Activated CD8-positive, alpha-beta memory T cell treated with anti-CD3 and anti-CD28 coated beads, Interleukin-2, amount 50 U/mL, for 1 hour (primary cell): ENCODE results near the gene BABAM2.

Source experiments
- DNase-seq: peaks from one replicate; pipeline ENCODE4 v3.0.0-alpha.2; 2020; ENCODE audit errors: extremely low read depth

Gene BABAM2

DNA sequence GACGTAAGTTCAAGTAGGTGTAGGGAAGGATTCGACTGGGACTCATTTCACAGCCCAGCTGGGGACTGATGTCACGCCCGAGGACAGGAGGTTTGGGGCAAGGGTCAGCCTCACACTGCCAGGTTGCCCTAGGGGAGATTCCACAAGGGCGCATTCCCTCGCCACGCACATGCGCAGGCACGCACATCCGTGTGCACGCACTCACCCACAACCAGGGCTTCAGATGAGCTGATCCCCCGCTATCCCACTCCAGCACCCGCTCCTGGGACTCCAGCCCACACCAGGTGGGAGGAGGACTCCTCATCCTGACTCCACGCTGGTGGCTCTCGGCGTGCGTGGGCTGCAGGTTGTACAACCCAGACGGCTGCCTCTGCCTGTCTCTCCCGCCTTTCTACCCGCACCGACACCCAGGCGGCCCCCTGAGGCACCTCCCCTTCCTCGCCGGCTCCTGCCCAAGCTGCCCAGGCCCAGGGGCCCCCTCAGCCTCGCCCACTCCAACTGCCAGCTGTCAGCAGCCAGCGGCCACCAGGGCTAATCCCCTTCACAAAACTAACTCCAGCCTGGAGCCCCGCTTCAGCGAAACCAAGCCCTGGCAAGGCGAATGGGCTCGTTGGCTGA, 454.3 kb downstream of the BABAM2 start:
- DNase-seq = no peak

DNA sequence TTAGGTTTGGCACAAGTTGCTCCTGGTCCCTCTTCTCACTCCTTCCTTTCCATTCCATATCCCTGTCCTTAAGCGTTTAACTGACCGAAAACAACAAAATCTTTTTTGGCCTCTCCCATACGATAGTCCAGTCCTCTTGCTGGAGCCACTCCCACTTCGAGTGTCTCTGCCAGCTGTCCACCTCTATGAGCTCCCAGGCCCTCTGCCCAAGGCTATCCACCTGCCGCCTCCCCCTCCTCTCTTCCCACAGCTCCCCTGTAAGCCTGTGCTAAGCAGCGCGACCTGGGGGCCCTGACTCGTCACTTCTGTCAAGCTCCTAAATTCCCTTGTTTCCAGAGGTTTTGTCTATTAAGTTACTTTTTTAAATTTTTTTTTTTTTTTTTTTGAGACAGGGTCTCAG, 455.1 kb downstream of the BABAM2 start:
- DNase-seq = no peak

DNA sequence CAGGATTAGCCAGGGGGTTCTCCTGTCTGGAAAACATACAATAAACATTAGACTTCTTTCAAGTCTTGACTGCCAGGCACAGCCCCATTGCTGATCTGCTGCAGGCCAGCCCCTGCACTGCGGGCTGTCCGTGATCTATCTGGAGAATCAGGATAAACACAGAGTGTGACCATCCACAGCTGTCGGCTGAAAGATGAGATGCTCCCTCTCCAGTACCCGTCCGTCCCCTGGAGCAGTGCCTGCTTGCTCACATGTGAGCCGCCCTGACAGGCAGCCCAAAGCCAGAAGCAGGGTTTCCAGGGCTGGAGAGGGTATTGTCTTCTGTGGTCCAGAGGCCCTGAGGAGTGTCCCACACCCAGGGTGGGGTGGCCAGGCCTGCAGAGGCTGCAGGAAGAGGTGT, 456.1 kb downstream of the BABAM2 start:
- no peak for DNase-seq

DNA sequence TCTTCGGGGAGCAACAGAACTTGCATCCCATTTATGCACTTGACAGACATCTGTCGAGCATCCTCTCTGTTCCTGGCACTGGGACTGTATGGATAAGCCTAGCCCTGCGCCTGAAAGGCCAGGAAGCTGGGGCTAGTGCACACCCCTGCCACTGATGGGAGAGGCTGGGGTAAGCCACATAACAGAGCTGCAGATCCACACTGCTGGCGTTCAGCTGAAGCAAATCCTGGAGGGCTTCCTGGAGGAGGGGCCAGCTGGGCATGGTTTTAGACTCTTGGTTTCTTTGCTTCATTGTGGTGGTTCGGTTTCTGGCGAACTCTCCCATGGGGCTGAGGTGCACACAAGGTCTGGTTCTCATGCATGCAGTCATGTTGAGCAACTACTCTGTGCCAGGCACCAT, 456.7 kb downstream of the BABAM2 start:
- no peak for DNase-seq

DNA sequence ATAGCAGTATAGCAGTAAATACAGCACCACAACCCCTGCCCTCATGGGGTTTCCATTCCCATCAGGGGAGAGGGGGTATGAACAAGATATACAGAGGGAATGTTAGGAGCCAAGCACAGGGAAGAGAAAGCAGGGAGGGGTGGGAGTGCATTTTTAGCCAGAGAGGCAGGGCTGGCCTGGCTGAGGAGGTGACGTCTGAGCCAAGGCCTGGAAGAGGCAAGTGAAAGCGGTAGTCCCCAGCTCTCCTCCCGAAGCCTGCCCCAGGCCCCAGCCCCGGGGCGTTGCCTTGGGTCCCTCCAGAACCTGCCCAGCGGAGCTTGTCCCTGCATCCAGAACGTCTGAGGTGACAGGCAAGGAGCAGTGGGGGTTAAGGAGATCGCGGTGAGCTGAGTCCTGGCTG, 457.1 kb downstream of the BABAM2 start:
- DNase-seq = no peak

DNA sequence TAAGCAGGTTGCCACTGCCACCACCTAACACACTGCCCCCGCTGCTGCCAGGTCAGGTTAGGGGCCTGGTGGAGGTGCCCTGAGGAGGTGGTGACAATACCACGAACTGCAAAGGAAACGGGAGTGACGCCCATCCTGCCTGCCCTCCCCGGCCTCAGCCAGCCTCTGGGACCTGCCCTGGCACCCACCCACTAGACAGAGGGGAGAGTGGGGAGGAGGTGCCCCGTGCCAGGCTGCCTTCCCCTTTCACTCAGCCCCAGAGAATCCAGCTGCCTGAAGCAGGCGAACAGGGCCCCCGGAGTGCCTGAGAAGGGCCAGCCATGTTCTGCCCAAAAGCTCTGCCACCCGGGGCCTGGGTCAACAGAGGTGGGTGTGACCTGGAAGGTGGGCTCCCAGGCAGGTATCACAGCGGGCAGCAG, 457.6 kb downstream of the BABAM2 start:
- DNase-seq = peak; percentile 59

DNA sequence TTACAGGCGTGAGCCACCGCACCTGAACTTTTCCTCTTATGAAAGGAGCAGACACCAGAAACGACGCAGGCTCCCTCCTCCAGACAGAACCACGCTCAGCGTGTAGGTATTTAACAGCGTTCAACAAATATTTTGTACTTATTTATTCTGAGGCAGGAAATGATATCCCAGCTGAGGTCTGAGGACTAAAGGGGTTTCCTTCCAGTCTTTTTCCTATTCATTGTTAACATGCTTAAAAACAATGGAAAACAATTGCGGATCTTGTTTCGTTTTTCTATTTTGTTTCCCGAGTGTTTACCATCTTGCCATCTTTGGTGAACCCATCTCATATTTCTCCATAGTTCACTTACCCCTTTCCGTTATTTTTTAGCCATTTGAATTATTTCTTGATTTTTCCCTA, 458.4 kb downstream of the BABAM2 start:
- DNase-seq = no peak

DNA sequence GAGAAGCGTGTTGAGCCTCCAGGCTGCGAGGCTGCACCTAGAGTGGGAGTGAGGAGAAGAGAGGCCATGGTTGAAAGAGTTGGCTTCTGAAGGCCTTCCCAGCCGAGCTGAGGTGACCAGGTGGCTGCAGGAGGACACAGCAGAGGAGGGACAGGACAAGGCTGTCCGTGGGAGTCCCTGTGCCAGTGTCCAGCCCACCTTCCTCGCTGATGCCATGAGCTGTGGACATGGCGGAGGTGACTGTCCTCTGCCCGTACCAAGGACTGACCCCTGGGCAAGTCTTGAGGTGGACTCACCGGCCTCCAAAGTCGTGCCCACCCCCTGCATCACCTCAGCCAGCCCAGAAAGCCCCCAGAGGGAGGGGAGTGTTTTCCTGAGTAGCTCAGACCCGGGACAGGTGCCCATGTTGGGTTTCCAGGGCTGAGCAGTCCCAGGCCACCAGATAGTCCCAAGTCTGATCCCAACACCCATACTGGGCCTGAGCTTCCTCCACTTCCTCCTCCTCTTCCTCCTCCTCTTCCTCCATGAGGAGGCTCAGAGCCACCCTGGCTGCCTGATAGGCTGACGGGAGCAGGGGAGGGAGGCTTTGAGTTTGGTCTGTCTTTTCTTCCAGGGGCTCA, 459.1 kb downstream of the BABAM2 start:
- DNase-seq = no peak

DNA sequence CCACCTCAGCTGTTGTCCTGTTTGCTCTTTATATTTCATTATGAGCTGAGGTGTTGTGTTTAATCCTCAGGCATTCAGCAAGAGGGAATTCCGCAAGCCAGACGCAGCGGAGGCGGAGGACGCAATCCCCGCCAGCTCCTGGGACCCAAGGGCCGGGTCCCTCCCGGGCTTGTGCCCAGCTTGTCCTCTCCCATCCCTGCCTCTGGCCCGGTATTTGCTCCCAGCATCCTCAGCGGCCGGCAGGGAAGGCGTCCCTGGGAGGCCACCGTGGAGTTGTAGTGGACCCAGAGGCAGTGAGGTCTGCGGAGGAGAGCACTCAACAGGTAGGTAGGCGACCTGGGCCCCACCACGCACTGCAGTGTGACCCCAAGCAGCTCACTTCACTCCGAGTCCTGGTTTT, 459.7 kb downstream of the BABAM2 start:
- DNase-seq = no peak

DNA sequence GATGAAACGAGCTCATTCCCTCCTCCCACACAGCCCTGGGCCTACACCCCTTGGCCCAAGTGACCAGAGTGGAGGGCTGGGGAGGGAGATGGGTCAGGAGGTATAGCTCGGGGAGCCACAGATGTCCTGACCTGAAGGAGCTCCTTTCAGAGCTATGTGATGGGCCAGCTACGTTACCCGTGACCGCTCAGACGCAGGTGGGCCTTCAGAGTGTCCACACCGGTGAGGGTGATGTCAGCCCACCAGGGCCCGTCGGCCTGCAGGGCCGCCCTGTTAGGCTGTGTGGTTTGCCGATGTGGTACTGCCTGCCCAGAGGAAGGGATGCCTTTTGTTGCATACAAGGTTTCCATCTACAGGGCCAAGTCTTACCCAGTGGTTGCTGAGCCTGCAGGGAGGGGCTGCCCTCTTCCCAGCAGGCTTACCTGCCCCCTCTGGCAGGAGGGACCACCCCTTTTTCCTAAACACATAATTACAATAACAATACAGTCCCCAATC, 460.3 kb downstream of the BABAM2 start:
- no peak for DNase-seq

DNA sequence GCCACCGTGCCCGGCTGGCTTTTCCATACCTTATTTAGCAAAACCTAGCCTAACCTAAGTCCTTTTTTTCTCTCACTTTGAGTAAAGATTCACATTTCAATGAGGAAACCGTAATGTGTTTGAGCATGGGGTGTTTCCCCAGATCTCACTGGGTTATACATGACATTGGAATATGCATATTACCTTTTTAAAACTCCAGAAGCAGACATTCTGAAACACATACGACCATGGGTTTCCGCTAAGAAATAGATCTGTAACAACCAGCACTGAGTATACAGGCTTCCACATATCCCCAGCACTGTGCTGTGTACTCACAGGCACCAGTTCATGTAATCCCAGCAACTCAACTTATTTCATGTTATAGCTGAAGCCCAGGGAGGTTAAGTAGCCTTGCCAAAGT, 461.1 kb downstream of the BABAM2 start:
- no peak for DNase-seq

DNA sequence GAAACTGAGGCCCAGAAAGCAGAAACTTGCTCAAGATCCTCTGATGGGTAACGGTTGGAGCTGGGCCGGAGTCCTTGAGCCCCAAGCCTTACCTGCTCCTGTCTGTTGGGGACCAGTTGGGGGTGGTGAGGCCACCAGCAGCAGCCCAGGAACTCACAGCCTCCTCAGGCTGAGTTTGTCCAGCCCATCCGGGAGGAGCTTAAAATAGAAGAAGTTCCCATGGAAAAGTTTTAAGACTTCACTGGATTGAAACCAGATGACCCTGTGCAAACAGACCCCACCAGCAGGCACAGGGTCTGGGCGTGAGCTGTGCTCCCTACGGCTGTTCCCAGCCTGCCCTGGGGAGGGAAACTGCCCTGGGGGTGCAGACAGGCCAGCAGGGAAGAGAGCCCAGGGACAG, 461.6 kb downstream of the BABAM2 start:
- no peak for DNase-seq

DNA sequence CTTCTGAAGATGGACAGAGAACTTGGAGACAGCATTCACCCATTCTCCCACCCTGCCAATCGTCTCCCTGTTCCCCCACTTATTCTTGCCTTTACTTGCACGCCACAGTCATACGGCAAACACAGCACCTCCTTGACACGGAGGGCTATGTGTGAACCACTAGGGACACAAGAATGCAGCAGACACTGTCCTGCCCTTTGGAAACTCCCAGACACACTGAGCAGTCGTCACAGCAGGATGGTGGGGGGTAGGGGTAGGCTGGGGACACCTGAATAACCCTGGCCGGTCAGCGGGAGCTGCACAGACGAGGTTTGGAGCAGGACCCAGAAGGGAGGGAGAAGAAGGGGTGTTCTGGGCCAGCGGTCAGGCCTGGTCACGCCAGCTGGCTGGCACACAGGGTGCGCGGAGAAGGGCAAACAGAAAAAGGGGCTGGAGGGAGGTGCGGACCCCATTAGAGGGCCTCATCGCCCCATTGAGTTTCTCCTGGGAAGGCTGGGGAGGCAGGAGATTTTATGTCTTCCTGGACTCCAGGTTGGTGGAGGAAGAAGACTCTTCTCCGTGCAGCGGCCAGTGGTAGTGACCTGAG, 462.2 kb downstream of the BABAM2 start:
- DNase-seq = no peak

DNA sequence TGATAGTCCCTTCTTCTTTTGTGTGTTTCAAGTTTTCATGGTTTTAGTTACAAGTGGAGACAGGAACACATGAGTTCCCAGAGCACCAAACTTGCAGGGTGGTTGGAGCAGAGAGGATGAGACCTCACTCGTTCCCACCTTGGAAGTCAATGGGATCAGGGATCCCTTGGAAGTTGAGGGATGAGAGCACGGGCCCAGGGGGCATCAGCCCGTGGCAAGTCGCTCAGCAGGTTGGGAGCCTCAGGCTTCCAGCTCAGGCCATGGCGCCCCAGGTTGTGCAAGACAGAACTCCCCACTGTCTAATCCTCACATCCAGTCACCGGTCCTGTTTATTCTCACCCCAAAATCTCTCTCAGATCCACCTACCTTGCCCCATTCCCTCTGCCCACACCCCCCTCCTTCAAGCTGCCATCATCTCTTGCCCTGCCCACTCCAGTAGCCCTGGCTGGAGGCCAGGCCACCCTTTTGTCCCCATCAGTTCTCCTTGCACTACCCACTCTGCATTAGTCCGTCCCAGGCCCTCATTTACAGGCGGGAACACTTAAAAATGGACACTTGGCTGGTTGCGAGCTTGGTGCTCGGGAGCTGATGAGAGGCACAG, 464.5 kb downstream of the BABAM2 start:
- no peak for DNase-seq

DNA sequence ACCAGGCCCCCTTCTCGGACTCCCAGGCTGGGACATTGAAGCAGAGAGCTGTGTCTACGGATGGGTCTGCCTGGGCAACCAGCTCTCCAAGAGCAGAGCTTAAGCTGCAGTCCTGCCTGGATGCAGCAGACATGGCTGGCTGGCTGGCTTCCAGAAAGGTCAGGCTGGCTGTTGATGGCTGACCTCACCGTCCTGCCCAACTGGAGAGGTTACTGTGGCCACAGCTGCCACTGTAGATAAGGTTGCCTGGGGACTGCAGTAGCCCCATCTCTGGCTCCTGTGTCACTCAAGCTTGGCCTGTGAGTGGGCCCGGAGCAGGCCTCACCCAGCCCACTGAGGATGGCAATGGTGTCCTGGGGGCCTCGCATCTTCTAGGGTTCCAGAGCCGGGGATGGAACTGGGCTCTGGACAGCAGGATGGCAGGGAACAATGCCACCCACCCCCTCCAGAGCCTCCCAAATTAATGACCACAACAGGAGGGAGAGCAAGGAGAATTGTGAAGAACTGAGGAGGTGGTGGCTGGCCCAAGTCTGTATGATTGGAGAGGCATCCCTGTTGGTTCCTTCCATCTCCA, 465.1 kb downstream of the BABAM2 start:
- no peak for DNase-seq

DNA sequence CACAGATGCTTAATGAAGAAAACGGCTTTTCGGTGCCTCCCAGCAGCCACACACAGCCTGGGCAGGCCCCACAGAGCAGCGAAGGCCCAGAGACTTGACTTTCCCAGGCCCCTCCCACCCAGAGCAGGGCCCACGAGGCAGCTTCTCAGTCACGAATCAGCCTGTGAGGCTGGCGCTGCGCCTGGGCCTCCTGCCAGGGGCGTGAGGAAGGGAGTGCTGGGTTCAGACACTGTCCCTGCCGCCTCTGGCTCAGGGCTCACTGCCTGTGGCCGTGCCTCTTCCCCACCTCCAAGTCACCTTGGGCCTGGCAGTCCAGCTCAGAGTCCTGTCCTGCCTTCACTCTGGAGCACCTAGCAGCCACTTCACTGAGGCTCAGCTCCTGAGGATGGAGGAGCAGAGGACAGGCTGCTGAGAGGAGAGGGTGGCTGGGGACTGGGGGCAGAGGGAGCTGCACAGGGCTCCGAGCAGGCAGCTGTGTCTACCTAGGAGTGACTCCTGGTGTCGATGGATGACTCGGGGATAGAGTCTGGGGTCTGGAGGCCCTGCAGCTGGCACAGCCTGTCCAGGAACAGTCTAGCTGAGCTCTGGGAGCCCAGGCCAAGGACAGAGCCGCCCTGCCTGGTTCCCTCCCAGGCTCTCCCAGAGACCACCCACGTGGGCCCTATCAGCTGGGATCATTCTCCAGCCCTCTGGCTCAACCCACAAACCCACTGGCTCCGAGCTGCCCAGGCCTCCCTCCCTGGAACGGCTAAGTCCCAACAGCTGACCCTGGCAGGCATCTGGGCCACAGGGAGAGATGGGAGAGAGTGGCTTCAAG, 465.8 kb downstream of the BABAM2 start:
- DNase-seq = no peak

DNA sequence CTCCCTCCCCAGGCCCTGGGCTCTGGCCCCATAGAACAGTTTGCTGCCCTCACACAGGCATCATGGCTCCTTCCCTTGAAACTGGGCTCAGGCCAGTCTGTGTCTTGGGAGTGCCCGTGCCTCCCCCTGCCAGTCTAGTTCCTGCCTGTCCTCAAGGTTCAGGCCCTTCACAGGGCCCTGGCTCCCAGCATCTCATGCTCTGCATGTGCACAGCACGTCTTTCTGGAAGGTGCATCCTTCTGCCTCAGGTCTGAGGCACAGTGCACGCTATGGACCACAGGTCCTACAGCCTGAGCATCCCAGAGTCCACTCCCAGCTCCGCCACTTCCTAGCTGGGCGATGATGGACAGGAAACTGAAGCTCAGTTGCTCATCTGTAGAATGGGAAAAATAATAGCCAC, 466.5 kb downstream of the BABAM2 start:
- DNase-seq = no peak

DNA sequence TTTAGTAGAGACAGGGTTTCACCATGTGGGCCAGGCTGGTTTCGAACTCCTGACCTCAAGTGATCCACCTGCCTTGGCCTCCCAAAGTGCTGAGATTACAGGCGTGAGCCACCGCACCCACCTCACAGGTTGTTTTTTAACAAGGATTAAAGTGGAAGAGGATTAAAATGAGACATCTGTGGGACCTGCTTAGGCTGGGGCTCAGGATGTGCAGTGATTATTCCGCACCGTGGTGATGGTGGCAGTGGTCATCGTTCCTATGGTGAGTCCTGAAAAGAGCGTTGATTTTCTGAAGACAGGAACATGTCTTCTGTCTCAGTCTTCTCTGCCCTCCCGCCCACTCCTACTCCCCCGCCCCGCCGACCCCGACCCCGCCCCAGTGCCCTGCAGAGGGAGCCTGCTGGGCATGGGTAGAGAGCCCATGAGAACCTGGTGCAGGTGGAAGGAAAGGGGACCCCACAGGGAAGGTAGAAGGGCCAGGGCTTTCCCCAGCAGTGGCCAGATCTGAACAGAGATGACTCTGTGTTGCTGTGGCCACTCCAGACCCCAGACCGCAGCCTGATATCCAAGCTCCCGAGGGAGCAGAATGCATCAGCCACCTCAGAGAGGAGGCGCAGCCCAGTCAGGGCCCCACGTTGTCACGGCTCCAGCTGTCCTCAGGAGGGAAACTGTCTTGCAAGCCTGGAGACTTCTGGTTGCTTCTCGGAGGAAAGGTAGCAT, 467.6 kb downstream of the BABAM2 start:
- DNase-seq = no peak

DNA sequence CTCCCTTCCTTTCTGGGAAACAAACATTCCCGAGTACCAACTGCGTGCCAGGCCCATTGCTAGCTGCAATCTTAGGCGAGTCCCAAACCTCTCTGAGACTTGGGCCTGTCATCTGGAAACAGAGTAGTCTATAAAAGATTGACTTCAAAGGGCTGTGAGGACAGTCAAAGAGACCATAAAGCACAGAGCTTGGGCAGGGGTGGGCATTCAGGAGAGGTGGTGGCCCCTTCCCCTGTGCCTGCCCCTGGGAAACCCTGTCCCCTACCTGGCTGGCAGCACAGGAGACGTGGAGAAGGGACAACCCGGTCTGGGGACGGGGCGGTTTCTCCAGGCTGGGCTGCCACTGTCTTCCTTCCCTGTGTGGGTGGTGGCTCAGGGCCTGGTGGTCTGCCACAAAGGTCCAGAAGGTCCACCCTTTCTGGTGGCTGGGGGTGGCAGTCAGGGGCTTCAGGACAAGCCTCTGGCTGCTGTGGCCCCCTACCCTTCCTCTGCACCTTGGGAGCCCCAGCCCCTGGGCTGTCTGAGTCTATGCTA, 468.2 kb downstream of the BABAM2 start:
- DNase-seq = no peak

DNA sequence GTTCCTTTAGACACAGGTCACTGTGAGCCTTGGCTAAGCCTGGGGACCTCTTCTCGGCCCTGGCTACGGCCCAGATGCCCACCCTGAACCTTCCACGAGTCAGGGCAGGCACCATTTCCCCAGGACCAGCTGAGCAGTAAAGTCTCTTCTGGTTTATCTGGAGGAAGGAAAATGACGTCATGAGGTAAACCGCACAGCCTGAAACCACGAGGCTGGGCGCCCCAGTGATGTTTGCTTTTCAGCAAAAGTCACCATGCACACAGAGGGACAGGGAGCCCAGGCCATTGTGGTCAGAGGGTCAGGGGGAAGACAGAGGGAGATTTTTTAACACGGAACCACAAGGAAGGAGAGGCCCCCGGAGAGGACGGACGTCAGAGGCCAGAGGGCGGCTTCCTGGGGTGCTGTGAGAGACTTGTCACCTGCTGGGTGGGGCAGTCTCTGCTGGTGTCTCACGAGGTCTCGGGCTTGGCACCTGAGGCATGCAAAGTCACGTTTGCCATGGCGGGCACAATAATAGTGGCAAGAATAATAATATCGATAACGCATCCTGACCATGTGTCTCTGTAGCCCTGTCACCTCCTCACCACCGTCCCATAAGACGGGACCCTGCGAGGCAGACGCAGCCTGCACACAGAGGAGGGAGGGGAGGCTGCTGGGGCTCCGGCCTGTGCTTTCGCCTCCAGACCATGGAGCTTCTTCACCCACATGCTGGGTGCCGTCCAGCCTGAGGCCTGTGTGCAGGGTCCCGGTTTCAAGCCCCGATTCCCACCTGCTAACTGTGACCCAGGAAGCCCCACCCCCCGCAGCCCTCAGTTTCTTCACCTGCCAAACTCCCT, 468.9 kb downstream of the BABAM2 start:
- peak; percentile 81 for DNase-seq
